GM12878 (cell line): ENCODE measurements around the gene PRSS37. TPM values are rescaled to one million over a fixed set of nuclear protein-coding genes. Genes with fewer than 3 reads are reported as not detected.

Experiments
- ZNF207 ChIP-seq: fragments of 450-650 bp; IDR thresholded peaks from 2 replicates; pipeline ENCODE4 v1.6.1; 2014; ENCODE audit warnings: antibody characterized with exemption, mild to moderate bottlenecking, borderline replicate concordance
- ZSCAN29 ChIP-seq: fragments of 450-650 bp; IDR thresholded peaks from 2 replicates; pipeline ENCODE4 v1.6.1; 2017; ENCODE audit warnings: mild to moderate bottlenecking, moderate library complexity
- polyA plus RNA-seq, 11 experiments: library from polyadenylated mRNA; depleted of rRNA in 4 of 11; unstranded in 6 of 11; stranded (reverse) in 5 of 11; fragments of >200 nt; fragmentation: Nextera tagmentation in 4 of 11; fragmentation: Illumina TruSeq in 1 of 11; extraction: Ambion mirVana in 4 of 11; extraction: Trizol in 1 of 11; gene quantifications; 1 replicate in 1 of 11; 2 replicates in 10 of 11; pipeline versions ENCODE4 v1.2.1 to v1.2.3, GENCODE V29; 2011 to 2016; ENCODE audit warnings: inconsistent platforms in 2 of 11, missing spikeins in 2 of 11, low read depth in 1 of 11
- total RNA-seq, 4 experiments: library from RNA; depleted of rRNA in 3 of 4; stranded (reverse); fragments of >200 nt in 3 of 4; fragmentation: Illumina TruSeq in 1 of 4; extraction: Trizol in 1 of 4; gene quantifications; 2 replicates each; pipeline versions ENCODE4 v1.2.1 to v1.2.3, GENCODE V29; 2013 to 2021

The PRSS37 gene
- total and polyA plus RNA-seq, 10 of the 15 experiments (the other 5 are each of a cell fraction or from before 2014, with no cell fraction given) = not detected

- no peak for TF ChIP-seq ZNF207
- no peak for TF ChIP-seq ZSCAN29
Measured at GRCh38 chr7:141788296-141788695, 53.0 kb downstream of the PRSS37 start (continued).

Other genes with a start within 250 kb of the PRSS37 start
Only the 7 nearest of the 10 such genes appear.
- 214 and 257 TPM in 2 replicates for gene SSBP1, start 103.1 kb downstream of the PRSS37 start, total RNA-seq (2014; rRNA removed)
- gene SSBP1, start 103.1 kb downstream of the PRSS37 start, total RNA-seq (2014; rRNA removed; fragmentation: Illumina TruSeq; extraction: Trizol) = 363 and 370 TPM in 2 replicates
- gene SSBP1, start 103.1 kb downstream of the PRSS37 start, total RNA-seq (2021) = 186 and 191 TPM in 2 replicates
- 197 and 267 TPM in 2 replicates for gene SSBP1, start 103.1 kb downstream of the PRSS37 start, polyA plus RNA-seq (2011; rRNA removed)
- 467 and 621 TPM in 2 replicates for gene SSBP1, start 103.1 kb downstream of the PRSS37 start, polyA plus RNA-seq (2014; fragmentation: Illumina TruSeq; extraction: Trizol)
- gene SSBP1, start 103.1 kb downstream of the PRSS37 start, polyA plus RNA-seq (2014; fragmentation: Nextera tagmentation; extraction: Ambion mirVana) = 100 to 1,000 TPM; 802 to 998 TPM
- 286 and 329 TPM in 2 replicates for gene SSBP1, start 103.1 kb downstream of the PRSS37 start, polyA plus RNA-seq (2014; rRNA removed)
- 100 to 1,000 TPM; 638 to 646 TPM for gene SSBP1, start 103.1 kb downstream of the PRSS37 start, polyA plus RNA-seq (2016; fragmentation: Nextera tagmentation; extraction: Ambion mirVana)
- 0.85 and 1.8 TPM in 2 replicates for gene TAS2R3, start 77.4 kb downstream of the PRSS37 start, total RNA-seq (2014; rRNA removed)
- 1.1 and 1.2 TPM in 2 replicates for gene TAS2R3, start 77.4 kb downstream of the PRSS37 start, total RNA-seq (2014; rRNA removed; fragmentation: Illumina TruSeq; extraction: Trizol)
- gene TAS2R3, start 77.4 kb downstream of the PRSS37 start, total RNA-seq (2021) = 0.21 and 0.24 TPM in 2 replicates
- 0.72 and 0.91 TPM in 2 replicates for gene TAS2R3, start 77.4 kb downstream of the PRSS37 start, polyA plus RNA-seq (2011; rRNA removed)
- gene TAS2R3, start 77.4 kb downstream of the PRSS37 start, polyA plus RNA-seq (2014; fragmentation: Illumina TruSeq; extraction: Trizol) = 0.25 TPM in 1 of 2 replicates, not detected in the other
- gene TAS2R3, start 77.4 kb downstream of the PRSS37 start, polyA plus RNA-seq (2014; fragmentation: Nextera tagmentation; extraction: Ambion mirVana) = not detected
- gene TAS2R3, start 77.4 kb downstream of the PRSS37 start, polyA plus RNA-seq (2014; rRNA removed) = 0.09 and 0.23 TPM in 2 replicates
- not detected for gene TAS2R3, start 77.4 kb downstream of the PRSS37 start, polyA plus RNA-seq (2016; fragmentation: Nextera tagmentation; extraction: Ambion mirVana)
- 0.33 and 0.40 TPM in 2 replicates for gene TAS2R4, start 64.8 kb downstream of the PRSS37 start, total RNA-seq (2014; rRNA removed)
- 0.67 and 0.83 TPM in 2 replicates for gene TAS2R4, start 64.8 kb downstream of the PRSS37 start, total RNA-seq (2014; rRNA removed; fragmentation: Illumina TruSeq; extraction: Trizol)
- 0.33 and 0.35 TPM in 2 replicates for gene TAS2R4, start 64.8 kb downstream of the PRSS37 start, total RNA-seq (2021)
- gene TAS2R4, start 64.8 kb downstream of the PRSS37 start, polyA plus RNA-seq (2011; rRNA removed) = 0.90 and 1.7 TPM in 2 replicates
- gene TAS2R4, start 64.8 kb downstream of the PRSS37 start, polyA plus RNA-seq (2014; fragmentation: Illumina TruSeq; extraction: Trizol) = 0.43 and 0.47 TPM in 2 replicates
- gene TAS2R4, start 64.8 kb downstream of the PRSS37 start, polyA plus RNA-seq (2014; fragmentation: Nextera tagmentation; extraction: Ambion mirVana) = under 1 TPM in 1 of 2 experiments, not detected in 1; 0.04 TPM
- 0.40 and 0.42 TPM in 2 replicates for gene TAS2R4, start 64.8 kb downstream of the PRSS37 start, polyA plus RNA-seq (2014; rRNA removed)
- gene TAS2R4, start 64.8 kb downstream of the PRSS37 start, polyA plus RNA-seq (2016; fragmentation: Nextera tagmentation; extraction: Ambion mirVana) = under 1 TPM; 0.13 to 0.19 TPM
- 0.51 and 1.3 TPM in 2 replicates for gene TAS2R5, start 51.3 kb downstream of the PRSS37 start, total RNA-seq (2014; rRNA removed)
- 0.31 and 0.46 TPM in 2 replicates for gene TAS2R5, start 51.3 kb downstream of the PRSS37 start, total RNA-seq (2014; rRNA removed; fragmentation: Illumina TruSeq; extraction: Trizol)
- 0.44 and 0.45 TPM in 2 replicates for gene TAS2R5, start 51.3 kb downstream of the PRSS37 start, total RNA-seq (2021)
- 1.8 and 2.1 TPM in 2 replicates for gene TAS2R5, start 51.3 kb downstream of the PRSS37 start, polyA plus RNA-seq (2011; rRNA removed)
- gene TAS2R5, start 51.3 kb downstream of the PRSS37 start, polyA plus RNA-seq (2014; fragmentation: Illumina TruSeq; extraction: Trizol) = 0.21 and 1.00 TPM in 2 replicates
- under 1 TPM in 1 of 2 experiments, not detected in 1; 0.07 TPM for gene TAS2R5, start 51.3 kb downstream of the PRSS37 start, polyA plus RNA-seq (2014; fragmentation: Nextera tagmentation; extraction: Ambion mirVana)
- 0.30 and 0.58 TPM in 2 replicates for gene TAS2R5, start 51.3 kb downstream of the PRSS37 start, polyA plus RNA-seq (2014; rRNA removed)
- gene TAS2R5, start 51.3 kb downstream of the PRSS37 start, polyA plus RNA-seq (2016; fragmentation: Nextera tagmentation; extraction: Ambion mirVana) = not detected
- 0.16 TPM in 1 of 2 replicates, not detected in the other for gene OR9A4, start 74.9 kb upstream of the PRSS37 start, total RNA-seq (2014; rRNA removed)
- not detected in 2 replicates for gene OR9A4, start 74.9 kb upstream of the PRSS37 start, total RNA-seq (2014; rRNA removed; fragmentation: Illumina TruSeq; extraction: Trizol)
- not detected in 2 replicates for gene OR9A4, start 74.9 kb upstream of the PRSS37 start, total RNA-seq (2021)
- gene OR9A4, start 74.9 kb upstream of the PRSS37 start, polyA plus RNA-seq (2011; rRNA removed) = not detected in 2 replicates
- gene OR9A4, start 74.9 kb upstream of the PRSS37 start, polyA plus RNA-seq (2014; fragmentation: Illumina TruSeq; extraction: Trizol) = not detected in 2 replicates
- not detected for gene OR9A4, start 74.9 kb upstream of the PRSS37 start, polyA plus RNA-seq (2014; fragmentation: Nextera tagmentation; extraction: Ambion mirVana)
- not detected in 2 replicates for gene OR9A4, start 74.9 kb upstream of the PRSS37 start, polyA plus RNA-seq (2014; rRNA removed)
- gene OR9A4, start 74.9 kb upstream of the PRSS37 start, polyA plus RNA-seq (2016; fragmentation: Nextera tagmentation; extraction: Ambion mirVana) = not detected
- not detected in 2 replicates for gene CLEC5A, start 105.5 kb upstream of the PRSS37 start, total RNA-seq (2014; rRNA removed)
- not detected in 2 replicates for gene CLEC5A, start 105.5 kb upstream of the PRSS37 start, total RNA-seq (2014; rRNA removed; fragmentation: Illumina TruSeq; extraction: Trizol)
- gene CLEC5A, start 105.5 kb upstream of the PRSS37 start, total RNA-seq (2021) = not detected in 2 replicates
- not detected in 2 replicates for gene CLEC5A, start 105.5 kb upstream of the PRSS37 start, polyA plus RNA-seq (2011; rRNA removed)
- not detected in 2 replicates for gene CLEC5A, start 105.5 kb upstream of the PRSS37 start, polyA plus RNA-seq (2014; fragmentation: Illumina TruSeq; extraction: Trizol)
- not detected for gene CLEC5A, start 105.5 kb upstream of the PRSS37 start, polyA plus RNA-seq (2014; fragmentation: Nextera tagmentation; extraction: Ambion mirVana)
- gene CLEC5A, start 105.5 kb upstream of the PRSS37 start, polyA plus RNA-seq (2014; rRNA removed) = not detected in 2 replicates
- not detected for gene CLEC5A, start 105.5 kb upstream of the PRSS37 start, polyA plus RNA-seq (2016; fragmentation: Nextera tagmentation; extraction: Ambion mirVana)
- gene TAS2R38, start 132.3 kb upstream of the PRSS37 start, total RNA-seq (2014; rRNA removed) = not detected in 2 replicates
- gene TAS2R38, start 132.3 kb upstream of the PRSS37 start, total RNA-seq (2014; rRNA removed; fragmentation: Illumina TruSeq; extraction: Trizol) = not detected in 2 replicates
- not detected in 2 replicates for gene TAS2R38, start 132.3 kb upstream of the PRSS37 start, total RNA-seq (2021)
- 0.10 TPM in 1 of 2 replicates, not detected in the other for gene TAS2R38, start 132.3 kb upstream of the PRSS37 start, polyA plus RNA-seq (2011; rRNA removed)
- gene TAS2R38, start 132.3 kb upstream of the PRSS37 start, polyA plus RNA-seq (2014; fragmentation: Illumina TruSeq; extraction: Trizol) = not detected in 2 replicates
- not detected for gene TAS2R38, start 132.3 kb upstream of the PRSS37 start, polyA plus RNA-seq (2014; fragmentation: Nextera tagmentation; extraction: Ambion mirVana)
- not detected in 2 replicates for gene TAS2R38, start 132.3 kb upstream of the PRSS37 start, polyA plus RNA-seq (2014; rRNA removed)
- not detected for gene TAS2R38, start 132.3 kb upstream of the PRSS37 start, polyA plus RNA-seq (2016; fragmentation: Nextera tagmentation; extraction: Ambion mirVana)